Fibroblast of the aortic adventitia (primary cell): ENCODE data around the gene BAIAP2L1. TPM values are rescaled to one million over a fixed set of nuclear protein-coding genes. Genes with fewer than 3 reads are reported as not detected.

Source experiments
- DNase-seq: peaks from one replicate; pipeline ENCODE4 v3.0.0-alpha.2; 2010; ENCODE audit warnings: low read depth
- H3K4me3 ChIP-seq: 2 replicates; pipeline ENCODE4 v1.5.1; 2011; ENCODE audit warnings: low read depth, mild to moderate bottlenecking, control low read depth, low read length, moderate library complexity
- total RNA-seq: library from RNA; depleted of rRNA; stranded (reverse); fragments of >200 nt; gene quantifications from 2 replicates; pipeline ENCODE4 v1.2.3, GENCODE V29; 2012; ENCODE audit warnings: low replicate concordance
- TF ChIP-seq, protein P1 (sequence below): IDR thresholded peaks from 2 replicates; pipeline ENCODE4 v1.5.1; 2011; ENCODE audit warnings: mild to moderate bottlenecking, low read length, control low read depth, inconsistent platforms; ENCODE audit not compliant: insufficient read depth

The BAIAP2L1 gene
- total RNA-seq, 1 donor, result 2.8 TPM

DNA sequence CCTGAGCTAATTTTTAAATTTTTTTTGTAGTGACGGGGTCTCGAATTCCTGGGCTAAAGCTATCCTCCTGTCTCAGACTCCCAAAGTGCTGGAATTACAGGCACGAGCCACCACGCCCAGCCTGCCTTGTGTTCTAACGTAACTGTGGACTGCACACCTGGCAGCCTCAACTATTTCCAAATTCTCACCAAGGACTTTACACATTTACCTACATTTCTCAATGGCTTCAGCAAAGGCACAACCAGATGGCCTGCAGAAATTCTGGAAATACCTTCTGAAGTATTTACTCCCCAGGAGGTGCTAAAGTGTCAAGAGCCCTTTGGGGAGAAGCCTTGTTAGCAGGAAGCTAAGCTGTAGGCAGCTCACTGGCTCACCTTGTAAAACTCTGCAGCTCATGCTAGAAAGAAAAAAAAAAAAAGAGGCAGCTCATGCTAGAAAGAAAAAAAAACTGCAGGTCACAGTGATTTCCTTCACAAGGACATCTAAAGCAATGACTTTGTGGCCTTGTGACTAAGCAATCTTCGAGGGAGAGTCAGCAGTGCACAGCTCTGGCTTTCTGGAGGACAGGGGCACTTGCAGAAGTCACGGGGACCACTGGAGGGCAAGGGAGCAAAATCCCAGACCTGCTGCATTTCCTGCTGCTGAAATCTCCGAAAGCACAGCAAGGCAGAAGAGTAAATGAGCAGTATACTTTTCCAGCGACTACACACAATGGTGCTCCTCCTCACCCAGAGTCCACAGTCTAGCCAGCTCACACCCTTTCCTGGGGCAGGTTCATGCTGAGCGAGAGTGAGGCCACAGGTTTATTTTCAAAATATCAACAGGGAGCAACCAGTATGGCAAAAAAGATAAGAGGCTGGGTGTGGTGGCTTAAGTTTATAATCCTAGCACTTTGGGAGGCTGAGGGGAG lies 40.4 kb downstream of the BAIAP2L1 start:
- H3K4me3 ChIP-seq, result no peak overlapping the region
- TF ChIP-seq, protein P1, sequence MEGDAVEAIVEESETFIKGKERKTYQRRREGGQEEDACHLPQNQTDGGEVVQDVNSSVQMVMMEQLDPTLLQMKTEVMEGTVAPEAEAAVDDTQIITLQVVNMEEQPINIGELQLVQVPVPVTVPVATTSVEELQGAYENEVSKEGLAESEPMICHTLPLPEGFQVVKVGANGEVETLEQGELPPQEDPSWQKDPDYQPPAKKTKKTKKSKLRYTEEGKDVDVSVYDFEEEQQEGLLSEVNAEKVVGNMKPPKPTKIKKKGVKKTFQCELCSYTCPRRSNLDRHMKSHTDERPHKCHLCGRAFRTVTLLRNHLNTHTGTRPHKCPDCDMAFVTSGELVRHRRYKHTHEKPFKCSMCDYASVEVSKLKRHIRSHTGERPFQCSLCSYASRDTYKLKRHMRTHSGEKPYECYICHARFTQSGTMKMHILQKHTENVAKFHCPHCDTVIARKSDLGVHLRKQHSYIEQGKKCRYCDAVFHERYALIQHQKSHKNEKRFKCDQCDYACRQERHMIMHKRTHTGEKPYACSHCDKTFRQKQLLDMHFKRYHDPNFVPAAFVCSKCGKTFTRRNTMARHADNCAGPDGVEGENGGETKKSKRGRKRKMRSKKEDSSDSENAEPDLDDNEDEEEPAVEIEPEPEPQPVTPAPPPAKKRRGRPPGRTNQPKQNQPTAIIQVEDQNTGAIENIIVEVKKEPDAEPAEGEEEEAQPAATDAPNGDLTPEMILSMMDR, result no peak
- DNase-seq, result no peak

DNA sequence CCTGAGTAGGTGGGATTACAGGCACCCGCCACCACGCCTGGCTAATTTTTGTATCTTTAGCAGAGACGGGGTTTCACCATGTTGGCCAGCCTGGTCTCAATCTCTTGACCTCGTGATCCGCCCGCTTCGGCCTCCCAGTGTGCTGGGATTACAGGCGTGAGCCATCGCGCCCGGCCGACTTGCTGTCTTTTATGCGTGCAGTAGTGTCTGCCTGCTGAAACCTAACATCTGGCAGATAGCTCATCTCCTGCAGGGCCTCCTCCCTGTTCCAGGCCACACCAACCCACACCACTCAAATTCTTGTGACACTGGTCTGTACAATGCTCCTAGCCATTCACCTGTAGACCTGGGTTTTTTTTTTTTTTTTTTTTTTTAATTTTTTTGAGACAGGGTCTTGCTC lies 41.5 kb downstream of the BAIAP2L1 start:
- DNase-seq, result no peak
- no peak overlapping the region for H3K4me3 ChIP-seq
- TF ChIP-seq, protein P1, result no peak

DNA sequence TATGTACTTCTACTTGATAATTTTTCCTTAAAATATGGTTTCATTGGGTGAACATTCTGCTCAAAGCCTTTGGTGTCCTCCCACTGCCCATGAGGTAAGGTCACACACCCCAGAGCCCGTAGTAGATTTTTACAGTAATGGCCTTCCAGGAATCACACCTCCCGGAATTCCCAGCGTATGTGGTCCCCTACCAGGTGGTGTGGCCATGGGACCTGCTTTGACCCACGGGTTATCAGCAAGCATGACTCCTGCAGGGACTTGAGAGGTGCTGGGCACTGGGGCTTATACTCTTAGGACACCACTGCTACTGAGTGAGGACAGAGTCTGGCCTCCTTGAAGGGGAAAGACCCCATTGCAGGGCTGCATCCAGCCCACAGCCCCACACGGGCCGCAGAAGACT lies 42.2 kb downstream of the BAIAP2L1 start:
- DNase-seq, result no peak
- TF ChIP-seq, protein P1, result no peak
- no peak overlapping the region for H3K4me3 ChIP-seq

DNA sequence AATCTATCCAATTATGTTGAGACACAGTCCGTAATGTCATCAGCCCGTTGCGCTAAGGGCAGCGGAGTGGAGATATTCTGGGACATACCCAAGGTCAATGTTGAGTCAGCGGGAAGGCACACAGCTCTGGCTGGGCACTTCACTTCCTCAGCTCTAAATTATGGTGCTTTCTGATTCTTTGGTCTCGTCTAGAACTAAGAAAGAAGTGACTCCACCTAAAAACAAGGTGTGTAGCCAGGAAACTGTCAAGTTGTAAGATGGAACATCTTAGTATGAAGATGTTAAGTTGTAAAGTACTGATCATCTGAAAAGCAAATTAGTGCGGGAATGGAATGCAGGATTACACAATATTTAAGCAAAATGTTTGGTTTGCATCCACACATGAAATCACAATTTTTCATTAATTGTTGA lies 43.1 kb downstream of the BAIAP2L1 start:
- TF ChIP-seq, protein P1, result no peak
- DNase-seq, result peak; percentile 55
- H3K4me3 ChIP-seq, result no peak overlapping the region

DNA sequence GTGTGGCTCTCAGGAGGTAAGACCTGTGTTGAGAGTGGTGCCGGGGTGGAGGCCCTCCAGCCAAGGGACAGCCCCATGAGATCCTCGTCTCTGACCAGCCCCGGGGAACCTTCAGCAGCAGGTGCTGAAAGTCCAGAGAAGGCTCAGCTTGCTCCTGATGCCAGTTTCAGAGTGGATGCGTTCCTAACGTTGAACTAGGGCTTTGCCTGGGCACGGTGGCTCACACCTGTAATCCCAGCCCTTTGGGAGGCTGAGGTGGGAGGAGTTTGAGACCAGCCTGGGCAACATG lies 45.7 kb downstream of the BAIAP2L1 start:
- TF ChIP-seq, protein P1, result no peak
- no peak overlapping the region for H3K4me3 ChIP-seq
- DNase-seq, result no peak

DNA sequence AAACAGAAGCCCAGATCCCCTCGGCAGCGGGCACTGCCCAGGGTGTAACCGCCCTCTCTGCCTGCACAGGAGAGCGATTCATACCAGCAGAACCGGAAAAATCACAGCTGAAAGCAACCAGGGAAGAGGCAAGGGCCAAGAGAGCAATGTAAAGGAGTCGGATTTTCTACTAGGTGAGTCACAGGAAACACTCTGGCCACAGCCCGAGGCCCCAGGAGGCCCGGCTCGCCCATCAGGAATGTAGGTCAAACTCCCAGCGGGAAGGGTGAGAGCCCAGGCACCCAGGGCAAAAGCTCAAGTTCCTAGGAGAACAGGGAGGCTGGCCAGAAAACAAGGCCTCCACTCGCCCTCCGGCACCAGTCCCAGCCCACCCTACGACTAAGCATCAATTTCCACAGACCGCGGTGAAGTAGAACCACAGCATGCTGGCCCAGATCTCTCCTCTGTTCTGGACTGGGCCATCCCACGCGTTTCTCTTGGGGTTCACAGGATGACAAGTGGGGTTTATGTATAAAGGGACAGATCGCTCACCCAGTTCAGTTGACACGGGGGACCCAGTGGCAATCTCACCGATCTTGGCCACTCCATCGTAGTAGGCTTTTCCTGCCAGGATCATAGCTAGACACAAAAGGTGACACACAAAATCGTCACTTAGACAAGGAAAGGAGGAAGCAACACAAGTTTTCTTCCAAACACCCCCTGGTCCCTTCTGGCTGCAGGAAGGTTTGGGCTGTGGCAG lies 46.2 kb downstream of the BAIAP2L1 start:
- no peak overlapping the region for H3K4me3 ChIP-seq
- DNase-seq, result peak; percentile 78
- TF ChIP-seq, protein P1, result no peak
